Measurements from ENCODE around the gene SENP7.

SENP7 gene

GRCh38 chr3:101519685-101520365 lies 6.8 kb upstream of the SENP7 start:
- DNase-seq (ENCODE audit: low read depth): no peak
- no peak for TF ChIP-seq CTCF (conservative IDR thresholded peaks at IDR 0.05; ENCODE audit: control insufficient read depth, insufficient read depth, low read depth, low read length)
- no peak overlapping the region for H3K4me3 ChIP-seq (ENCODE audit: control insufficient read depth, low read depth, low read length)

GRCh38 chr3:101518421-101518871 lies 5.4 kb upstream of the SENP7 start:
- H3K4me3 ChIP-seq (ENCODE audit: control insufficient read depth, low read depth, low read length): no peak overlapping the region
- peak; percentile 22 for DNase-seq (ENCODE audit: low read depth)
- TF ChIP-seq CTCF (conservative IDR thresholded peaks at IDR 0.05; ENCODE audit: control insufficient read depth, insufficient read depth, low read depth, low read length): no peak

GRCh38 chr3:101513419-101513986 lies 491 bp upstream of the SENP7 start:
- no peak for DNase-seq (ENCODE audit: low read depth)
- peak overlapping the region; percentile 74 for H3K4me3 ChIP-seq (ENCODE audit: control insufficient read depth, low read depth, low read length)
- TF ChIP-seq CTCF (conservative IDR thresholded peaks at IDR 0.05; ENCODE audit: control insufficient read depth, insufficient read depth, low read depth, low read length): no peak

DNA sequence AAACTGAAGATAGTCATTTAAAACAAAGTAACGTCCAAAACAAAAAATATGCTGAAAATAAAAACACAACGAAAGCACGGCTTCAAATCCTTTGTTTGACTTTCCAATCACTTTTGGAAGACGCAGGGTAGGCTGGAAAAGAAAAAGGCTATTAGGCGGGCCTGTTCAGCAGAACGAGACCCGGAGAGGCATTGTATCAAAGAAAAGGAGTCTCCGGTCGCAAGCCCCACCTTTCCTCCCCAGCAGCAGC lies 691 bp downstream of the SENP7 start:
- TF ChIP-seq CTCF (conservative IDR thresholded peaks at IDR 0.05; ENCODE audit: control insufficient read depth, insufficient read depth, low read depth, low read length): no peak
- DNase-seq (ENCODE audit: low read depth): no peak
- H3K4me3 ChIP-seq (ENCODE audit: control insufficient read depth, low read depth, low read length): peak overlapping the region; percentile 74

DNA sequence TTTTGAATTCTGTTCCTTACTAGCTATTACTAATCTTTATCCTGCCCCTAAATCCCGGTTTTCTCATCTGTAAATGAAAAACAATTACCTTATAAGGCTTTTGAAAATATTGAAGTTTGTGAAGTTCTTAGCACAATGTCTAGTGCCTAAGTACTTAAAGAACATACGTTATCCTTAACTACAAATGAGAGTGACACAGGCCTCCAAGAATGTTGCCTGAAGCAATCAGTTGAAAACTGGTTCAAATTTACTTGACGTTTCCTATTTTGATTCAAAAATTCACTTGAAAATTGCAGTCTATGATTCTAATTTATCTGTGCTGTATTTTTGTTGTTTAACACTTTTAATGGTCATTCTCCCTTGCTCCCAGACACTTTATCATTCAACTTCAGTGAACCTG lies 3.2 kb downstream of the SENP7 start:
- TF ChIP-seq CTCF (conservative IDR thresholded peaks at IDR 0.05; ENCODE audit: control insufficient read depth, insufficient read depth, low read depth, low read length): no peak
- peak; percentile 25 for DNase-seq (ENCODE audit: low read depth)
- H3K4me3 ChIP-seq (ENCODE audit: control insufficient read depth, low read depth, low read length): no peak overlapping the region

GRCh38 chr3:101509281-101509680 lies 3.7 kb downstream of the SENP7 start:
- TF ChIP-seq CTCF (conservative IDR thresholded peaks at IDR 0.05; ENCODE audit: control insufficient read depth, insufficient read depth, low read depth, low read length): no peak
- H3K4me3 ChIP-seq (ENCODE audit: control insufficient read depth, low read depth, low read length): no peak overlapping the region
- no peak for DNase-seq (ENCODE audit: low read depth)
